Ovary (tissue), 3 donors: ENCODE results near the gene SERAC1.

ENCODE experiments used
- POLR2A ChIP-seq: fragments of 450-650 bp; IDR thresholded peaks from one replicate; pipeline ENCODE4 v1.6.1; 2017; ENCODE audit warnings: antibody characterized with exemption, mild to moderate bottlenecking, moderate library complexity
- TF ChIP-seq, protein P1 (sequence below), 3 donors: fragments of 450-650 bp in 2 of 3; fragments of 200-600 bp in 1 of 3; IDR thresholded peaks; one replicate each; pipeline versions ENCODE4 v1.5.1 to v1.8.0; 2016 to 2022; ENCODE audit warnings: antibody characterized with exemption in 3 of 3, mild to moderate bottlenecking in 1 of 3
- donor health status: DM: no; HTN: no; CAD: no.

DNA sequence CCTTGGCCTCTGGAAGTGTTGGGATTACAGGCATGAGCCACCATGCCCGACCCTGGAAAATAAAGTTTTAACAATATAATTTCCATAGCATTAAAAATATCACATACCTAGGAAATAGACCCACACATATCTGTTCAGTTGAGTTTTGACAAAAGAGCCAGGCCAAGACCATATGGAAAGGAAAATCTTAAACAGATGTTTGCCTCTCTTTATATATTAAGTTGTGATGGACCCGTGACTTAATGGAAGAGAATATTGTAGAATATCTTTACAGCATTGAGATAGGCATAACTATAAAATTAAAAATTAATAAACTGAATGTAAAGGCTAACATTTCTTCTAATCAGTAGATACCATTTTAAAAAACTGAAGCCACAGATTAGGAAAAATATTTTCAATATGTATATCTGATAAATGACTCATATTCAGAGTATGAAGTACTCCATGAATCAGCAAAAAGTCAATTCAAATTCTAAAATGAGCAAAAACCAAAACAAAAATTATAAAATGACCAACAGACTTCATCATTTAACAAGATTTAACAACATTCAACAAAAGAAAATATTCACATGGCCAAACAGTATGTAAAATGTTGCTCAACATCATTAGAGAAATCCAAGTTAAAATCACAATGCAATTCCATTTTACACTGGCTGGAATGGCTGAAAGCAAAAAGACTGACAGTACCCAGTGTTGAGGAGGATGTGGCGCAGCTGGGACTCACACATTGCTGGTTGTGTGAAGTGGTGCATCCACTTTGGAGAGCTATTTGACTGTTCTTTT lies 43.4 kb upstream of the SERAC1 start:
- TF ChIP-seq, protein P1, sequence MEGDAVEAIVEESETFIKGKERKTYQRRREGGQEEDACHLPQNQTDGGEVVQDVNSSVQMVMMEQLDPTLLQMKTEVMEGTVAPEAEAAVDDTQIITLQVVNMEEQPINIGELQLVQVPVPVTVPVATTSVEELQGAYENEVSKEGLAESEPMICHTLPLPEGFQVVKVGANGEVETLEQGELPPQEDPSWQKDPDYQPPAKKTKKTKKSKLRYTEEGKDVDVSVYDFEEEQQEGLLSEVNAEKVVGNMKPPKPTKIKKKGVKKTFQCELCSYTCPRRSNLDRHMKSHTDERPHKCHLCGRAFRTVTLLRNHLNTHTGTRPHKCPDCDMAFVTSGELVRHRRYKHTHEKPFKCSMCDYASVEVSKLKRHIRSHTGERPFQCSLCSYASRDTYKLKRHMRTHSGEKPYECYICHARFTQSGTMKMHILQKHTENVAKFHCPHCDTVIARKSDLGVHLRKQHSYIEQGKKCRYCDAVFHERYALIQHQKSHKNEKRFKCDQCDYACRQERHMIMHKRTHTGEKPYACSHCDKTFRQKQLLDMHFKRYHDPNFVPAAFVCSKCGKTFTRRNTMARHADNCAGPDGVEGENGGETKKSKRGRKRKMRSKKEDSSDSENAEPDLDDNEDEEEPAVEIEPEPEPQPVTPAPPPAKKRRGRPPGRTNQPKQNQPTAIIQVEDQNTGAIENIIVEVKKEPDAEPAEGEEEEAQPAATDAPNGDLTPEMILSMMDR (IDR thresholded peaks at IDR 0.05) = no peak
- TF ChIP-seq POLR2A = no peak
